Colonic mucosa (tissue), 4 donors: ENCODE measurements around the gene ZDHHC7. TPM values are rescaled to one million over a fixed set of nuclear protein-coding genes. Genes with fewer than 3 reads are reported as not detected.
A peak's percentile ranks its signal among the peaks of the same experiment; 100 is the strongest.

Source experiments
- DNase-seq: peaks from one replicate; pipeline ENCODE4 v3.0.0-alpha.2; 2020
- H3K27ac ChIP-seq: fragments of 200-600 bp; one replicate; pipeline ENCODE4 v1.8.0; 2021
- H3K27me3 ChIP-seq: fragments of 200-600 bp; one replicate; pipeline ENCODE4 v1.8.0; 2021
- H3K36me3 ChIP-seq: fragments of 200-600 bp; one replicate; pipeline ENCODE4 v1.8.0; 2021
- H3K4me1 ChIP-seq: fragments of 200-600 bp; one replicate; pipeline ENCODE4 v1.8.0; 2021; ENCODE audit warnings: mild to moderate bottlenecking
- H3K4me3 ChIP-seq: fragments of 200-600 bp; one replicate; pipeline ENCODE4 v1.8.0; 2021
- H3K9ac ChIP-seq, 2 donors: one replicate each; pipeline ENCODE4 v1.7.0; 2013; ENCODE audit warnings: control low read depth in 2 of 2, low read depth in 2 of 2, low read length in 2 of 2
- H3K9me3 ChIP-seq: fragments of 200-600 bp; one replicate; pipeline ENCODE4 v1.8.0; 2021
- CTCF ChIP-seq: fragments of 200-600 bp; IDR thresholded peaks from one replicate; pipeline ENCODE4 v1.8.0; 2022; ENCODE audit warnings: antibody characterized with exemption, mild to moderate bottlenecking
- intact Hi-C: fragments of 100-400 bp; cut with DNase I; formaldehyde crosslinking; loops from one replicate; pipeline ENCODE4 v1.14.1; 2022
- total RNA-seq, 2 donors: library from RNA; stranded (reverse); fragmentation: NEBNext Ultra II Directional in 1 of 2; extraction: Animal tissue kit (Norgen Biotek cat#: 25700) in 1 of 2; gene quantifications; one replicate each; pipeline ENCODE4 v1.2.1, GENCODE V29; 2021
- donor health status: healthy.
- donor health status: DM: no; HTN: no; CAD: no.
- donor health status: DM: no; HTN: no; CAD: no.

The ZDHHC7 gene
- total RNA-seq, 2 donors from 2014 or later, result 55.1 to 67.8 TPM

DNA sequence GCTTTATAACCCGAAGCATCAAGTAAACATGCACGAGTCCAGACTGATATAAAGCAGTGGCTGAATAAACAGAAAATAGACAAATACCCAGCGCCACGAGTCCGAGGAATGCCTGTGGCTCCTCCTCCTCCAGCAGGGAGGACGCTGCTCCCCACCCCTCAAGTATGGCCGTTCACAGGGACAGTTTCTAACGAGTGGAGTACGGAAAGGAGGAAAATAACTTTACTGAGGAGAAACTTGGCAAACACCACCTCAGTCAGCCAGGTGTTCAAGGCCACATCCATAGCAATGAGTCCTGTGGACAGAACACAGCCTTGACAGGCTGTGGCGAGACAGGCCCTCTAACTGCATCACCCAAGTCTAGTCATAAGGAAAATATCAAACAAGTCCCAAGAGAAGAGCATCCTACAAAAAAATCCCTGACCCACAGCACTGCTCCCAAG, 9.2 kb downstream of the ZDHHC7 start:
- Histone ChIP-seq H3K27me3 (no peaks in the 10 kb centered on the region), H3K36me3 (no peaks in the 10 kb centered on the region), H3K9me3 (no peaks in the 10 kb centered on the region), H3K4me3 (no peak overlapping the region), H3K9ac (peak overlapping the region; percentile 4 to 51), H3K4me1 (peaks cover 34% of the 10 kb centered on the region), H3K27ac (peak overlapping the region; percentile 54)
- no peak for DNase-seq
- no peak for TF ChIP-seq CTCF
- intact Hi-C loops, result no loop called here

DNA sequence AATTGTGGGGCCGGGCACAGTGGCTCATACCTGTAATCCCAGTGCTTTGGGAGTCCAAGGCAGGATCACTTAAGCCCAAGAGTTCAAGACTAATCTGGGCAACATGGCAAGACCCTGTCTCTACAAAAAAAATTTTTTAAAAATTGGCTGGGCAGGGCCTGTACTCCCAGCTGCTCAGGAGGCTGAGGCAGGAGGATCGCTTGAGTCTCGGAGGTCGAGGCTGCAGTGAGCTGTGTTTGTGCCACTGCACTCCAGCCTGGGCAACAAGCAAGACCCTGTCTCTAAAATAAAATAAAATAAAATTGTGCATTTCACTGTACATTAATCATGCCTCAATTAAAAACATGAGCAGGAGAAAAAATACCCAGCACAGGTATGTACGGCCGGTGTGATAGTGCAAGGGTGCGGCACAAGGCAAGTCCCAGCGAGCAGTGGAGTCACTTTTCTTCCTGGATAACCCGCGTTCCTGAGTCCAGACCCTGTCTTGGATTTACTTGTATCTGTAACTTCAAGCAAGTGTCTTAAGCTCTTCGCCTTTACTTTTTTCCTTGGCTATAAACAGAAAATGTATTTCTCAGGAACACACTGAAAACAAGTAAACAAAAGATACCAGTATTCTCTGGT, 11.4 kb downstream of the ZDHHC7 start:
- Histone ChIP-seq H3K27ac (peak overlapping the region; percentile 54), H3K9me3 (no peaks in the 10 kb centered on the region), H3K27me3 (no peaks in the 10 kb centered on the region), H3K36me3 (no peaks in the 10 kb centered on the region), H3K4me1 (peaks cover 40% of the 10 kb centered on the region), H3K4me3 (no peak overlapping the region), H3K9ac (peak overlapping the region in 1 of 2 donors; percentile 54)
- intact Hi-C loops, result no loop called here
- no peak for DNase-seq
- no peak for TF ChIP-seq CTCF

DNA sequence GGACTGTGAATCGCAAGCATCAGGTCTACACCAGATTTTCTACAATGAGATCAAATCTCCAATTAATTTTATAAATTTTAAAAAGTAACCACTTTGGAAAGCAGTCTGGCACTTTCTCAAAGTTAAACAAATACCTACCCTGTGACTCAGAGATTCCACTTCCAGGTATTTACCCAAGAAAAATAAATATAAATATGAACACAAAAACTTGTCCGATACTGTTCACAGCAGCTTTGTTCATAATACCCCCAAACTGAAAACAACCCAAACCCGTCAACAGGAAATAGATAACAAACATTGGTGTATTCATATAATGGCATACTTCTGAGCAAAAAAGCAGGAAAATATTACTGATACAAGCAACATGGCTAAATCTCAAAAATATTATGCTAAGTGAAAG, 12.1 kb downstream of the ZDHHC7 start:
- H3K9ac ChIP-seq, result no peak overlapping the region

DNA sequence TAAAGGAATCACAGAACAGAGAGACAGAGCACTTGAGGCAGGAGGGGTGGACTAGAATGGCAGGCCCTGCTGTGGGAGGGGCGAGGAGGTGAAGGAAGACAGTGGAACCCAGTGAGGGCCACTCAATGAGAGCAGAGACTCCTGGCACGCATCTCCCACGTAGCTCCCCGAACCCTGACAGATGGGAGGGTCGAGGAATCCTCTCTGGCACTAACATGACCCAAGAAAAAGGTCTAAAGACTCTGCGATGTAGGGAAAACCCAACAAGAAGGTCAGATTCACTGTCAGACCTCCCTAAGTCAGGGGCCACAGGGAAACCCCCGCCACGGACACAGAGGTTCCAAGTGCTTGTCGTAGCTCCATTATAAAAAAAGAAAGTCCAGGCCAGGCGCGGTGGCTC, 15.0 kb downstream of the ZDHHC7 start:
- Histone ChIP-seq H3K36me3 (no peaks in the 10 kb centered on the region), H3K27me3 (no peaks in the 10 kb centered on the region), H3K9ac (peak overlapping the region in 1 of 2 donors; percentile 48), H3K4me3 (no peak overlapping the region), H3K9me3 (no peaks in the 10 kb centered on the region), H3K4me1 (peaks cover 46% of the 10 kb centered on the region), H3K27ac (peak overlapping the region; percentile 84)
- no peak for TF ChIP-seq CTCF
- intact Hi-C loops, result no loop called here
- no peak for DNase-seq

More for the DNA sequence above, 12.1 kb downstream of the ZDHHC7 start:
- intact Hi-C loops, result no loop called here
- Histone ChIP-seq H3K27me3 (no peaks in the 10 kb centered on the region), H3K4me3 (no peak overlapping the region), H3K4me1 (peaks cover 42% of the 10 kb centered on the region), H3K9me3 (no peaks in the 10 kb centered on the region), H3K27ac (no peak overlapping the region), H3K36me3 (no peaks in the 10 kb centered on the region)
- no peak for DNase-seq
- no peak for TF ChIP-seq CTCF

DNA sequence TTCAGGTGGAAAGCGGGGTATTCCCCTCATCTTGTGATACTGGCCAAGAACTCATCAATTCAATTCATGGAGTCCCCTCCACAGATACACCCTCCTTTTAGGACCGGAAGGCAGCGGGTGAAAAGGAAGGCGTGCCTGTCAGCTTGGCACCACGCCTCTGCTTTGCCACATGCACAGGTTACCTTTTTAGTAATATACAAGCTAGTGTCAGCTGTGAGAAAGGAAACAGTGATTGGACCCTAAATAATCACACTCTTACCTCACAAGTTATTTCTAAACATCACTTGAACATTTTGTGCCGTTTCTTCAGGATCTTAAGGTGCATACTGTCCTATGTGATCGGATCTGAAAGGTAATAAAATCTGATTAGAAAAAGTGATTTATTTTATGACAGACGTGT, 15.7 kb downstream of the ZDHHC7 start:
- Histone ChIP-seq H3K4me3 (no peak overlapping the region), H3K27me3 (no peaks in the 10 kb centered on the region), H3K36me3 (no peaks in the 10 kb centered on the region), H3K9me3 (no peaks in the 10 kb centered on the region), H3K9ac (peak overlapping the region in 1 of 2 donors; percentile 61), H3K27ac (peak overlapping the region; percentile 84), H3K4me1 (peaks cover 40% of the 10 kb centered on the region)
- DNase-seq, result no peak
- intact Hi-C loops, result no loop called here
- TF ChIP-seq CTCF, result no peak
